NT2/D1 (cell line): ENCODE results near the gene SERP1.

Experiments
- SUZ12 ChIP-seq: IDR thresholded peaks from 2 replicates; pipeline ENCODE4 v1.6.1; 2011; ENCODE audit not compliant: insufficient read length, insufficient read depth; ENCODE audit errors: extremely low read depth
- YY1 ChIP-seq: IDR thresholded peaks from 2 replicates; pipeline ENCODE4 v1.6.1; 2011; ENCODE audit not compliant: insufficient read length, insufficient read depth
- ZNF274 ChIP-seq: IDR thresholded peaks from 2 replicates; pipeline ENCODE4 v1.6.1; 2011; ENCODE audit warnings: mild to moderate bottlenecking, low read depth, low read length

DNA sequence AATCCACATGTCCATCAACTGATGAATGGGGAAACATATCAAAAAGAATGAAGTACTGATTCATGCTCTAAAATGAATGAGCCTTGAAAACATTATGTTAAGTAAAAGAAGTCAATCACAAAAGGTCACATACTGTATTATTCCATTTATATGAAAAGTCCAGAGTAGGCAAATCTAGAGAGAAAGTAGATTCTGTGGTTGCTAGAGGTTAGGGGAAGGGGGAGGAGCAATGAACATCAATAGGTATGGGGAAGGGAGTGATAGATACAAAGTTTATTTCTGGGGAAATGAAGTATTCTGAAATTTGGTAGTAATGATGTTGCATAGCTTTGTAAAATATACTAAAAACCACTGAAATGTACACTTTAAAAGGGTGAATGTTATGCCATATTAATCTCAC is 14.5 kb downstream of the SERP1 start:
- TF ChIP-seq SUZ12, result no peak
- no peak for TF ChIP-seq YY1
- TF ChIP-seq ZNF274, result no peak
